ENCODE results near the gene HSD17B4. TPM values are rescaled to one million over a fixed set of nuclear protein-coding genes. Genes with fewer than 3 reads are reported as not detected.

HSD17B4 gene
- total RNA-seq, 1 donor = 15.8 TPM

GRCh38 chr5:119583684-119584083 is 131.4 kb downstream of the HSD17B4 start:
- H3K9me3 ChIP-seq (ENCODE audit: low read depth, low read length) = no peaks in the 10 kb centered on the region
- no peaks in the 10 kb centered on the region for H3K27me3 ChIP-seq (ENCODE audit: insufficient read depth, low read length)

More at GRCh38 chr5:119583684-119584083, 131.4 kb downstream of the HSD17B4 start:
- Histone ChIP-seq H3K4me3 (ENCODE audit: low read length) (no peak overlapping the region), H3K4me1 (ENCODE audit: insufficient read depth, low read length) (no peaks in the 10 kb centered on the region)

Other genes with a start within 250 kb of the HSD17B4 start
- gene TNFAIP8, start 96.5 kb upstream of the HSD17B4 start, total RNA-seq = 242 TPM
- gene FAM170A, start 177.1 kb downstream of the HSD17B4 start, total RNA-seq = not detected

Measured in mononuclear cell (primary cell).